H9 (cell line): ENCODE measurements around the gene TOR3A. TPM values are rescaled to one million over a fixed set of nuclear protein-coding genes. Genes with fewer than 3 reads are reported as not detected.
"Not testable (repeated sequence)": the region's sequence is repeated elsewhere in the genome, so short reads cannot be mapped to it uniquely, and the experiment has no call there.

ENCODE experiments used
- DNase-seq: peaks from one replicate; pipeline ENCODE4 v3.0.0-alpha.2; 2017
- H2AFZ ChIP-seq: one replicate; pipeline ENCODE4 v1.6.1; 2013; ENCODE audit warnings: mild to moderate bottlenecking, low read length, control low read depth, moderate library complexity
- H2AK5ac ChIP-seq: 2 replicates; pipeline ENCODE4 v1.6.1; 2013; ENCODE audit warnings: low read length, control low read depth, mixed read lengths; ENCODE audit not compliant: insufficient read length
- H2BK120ac ChIP-seq: one replicate; pipeline ENCODE4 v1.6.1; 2013; ENCODE audit warnings: low read depth, mild to moderate bottlenecking, low read length, control low read depth, inconsistent platforms; ENCODE audit not compliant: poor library complexity, severe bottlenecking
- H2BK12ac ChIP-seq: 2 replicates; pipeline ENCODE4 v1.6.1; 2013; ENCODE audit warnings: low read length, control low read depth, mixed read lengths, low read depth; ENCODE audit not compliant: insufficient read length
- H2BK15ac ChIP-seq: 2 replicates; pipeline ENCODE4 v1.6.1; 2013; ENCODE audit warnings: low read depth, low read length, control low read depth
- H2BK20ac ChIP-seq: one replicate; pipeline ENCODE4 v1.6.1; 2013; ENCODE audit warnings: low read depth, mild to moderate bottlenecking, low read length, control low read depth, inconsistent platforms; ENCODE audit not compliant: poor library complexity, severe bottlenecking
- H2BK5ac ChIP-seq: 2 replicates; pipeline ENCODE4 v1.6.1; 2013; ENCODE audit warnings: low read length, control low read depth, mixed read lengths; ENCODE audit not compliant: insufficient read length
- H3K14ac ChIP-seq: 2 replicates; pipeline ENCODE4 v1.6.1; 2013; ENCODE audit warnings: low read length, control low read depth; ENCODE audit not compliant: insufficient read depth
- H3K18ac ChIP-seq: 2 replicates; pipeline ENCODE4 v1.6.1; 2013; ENCODE audit warnings: low read depth, mild to moderate bottlenecking, mixed read lengths, low read length, control low read depth; ENCODE audit not compliant: insufficient read length
- H3K23ac ChIP-seq: 2 replicates; pipeline ENCODE4 v1.6.1; 2013; ENCODE audit warnings: low read length, control low read depth, mixed read lengths, low read depth; ENCODE audit not compliant: insufficient read length
- H3K23me2 ChIP-seq: 2 replicates; pipeline ENCODE4 v1.6.1; 2013; ENCODE audit warnings: low read depth, mild to moderate bottlenecking, mixed read lengths, low read length, control low read depth; ENCODE audit not compliant: insufficient read length, poor library complexity, severe bottlenecking
- H3K27ac ChIP-seq: 2 replicates; pipeline ENCODE4 v1.5.1; 2013; ENCODE audit warnings: low read length, control low read depth, mixed read lengths, low read depth; ENCODE audit not compliant: insufficient read length
- H3K27me3 ChIP-seq: 2 replicates; pipeline ENCODE4 v1.6.1; 2013; ENCODE audit warnings: low read length, control low read depth, inconsistent platforms; ENCODE audit not compliant: insufficient read depth
- H3K4ac ChIP-seq: 2 replicates; pipeline ENCODE4 v1.6.1; 2013; ENCODE audit warnings: low read depth, mild to moderate bottlenecking, control low read depth, inconsistent platforms, low read length, moderate library complexity
- H3K4me1 ChIP-seq: 2 replicates; pipeline ENCODE4 v1.6.1; 2013; ENCODE audit warnings: low read length, control low read depth, inconsistent platforms; ENCODE audit not compliant: insufficient read depth
- H3K4me2 ChIP-seq: 2 replicates; pipeline ENCODE4 v1.6.1; 2013; ENCODE audit warnings: low read length, control low read depth, mixed read lengths; ENCODE audit not compliant: insufficient read length, insufficient read depth
- H3K56ac ChIP-seq: 2 replicates; pipeline ENCODE4 v1.6.1; 2013; ENCODE audit warnings: low read depth, mild to moderate bottlenecking, mixed read lengths, low read length, control low read depth; ENCODE audit not compliant: insufficient read length
- H3K79me1 ChIP-seq: 2 replicates; pipeline ENCODE4 v1.6.1; 2013; ENCODE audit warnings: low read depth, mild to moderate bottlenecking, moderate library complexity, low read length, control low read depth, inconsistent platforms; ENCODE audit not compliant: insufficient read depth, poor library complexity, severe bottlenecking
- H3K79me2 ChIP-seq: 2 replicates; pipeline ENCODE4 v1.6.1; 2013; ENCODE audit warnings: low read length, control low read depth, inconsistent platforms; ENCODE audit not compliant: insufficient read depth
- H3K9ac ChIP-seq: 2 replicates; pipeline ENCODE4 v1.6.1; 2013; ENCODE audit warnings: low read length, control low read depth, mixed read lengths; ENCODE audit not compliant: insufficient read length; ENCODE audit errors: extremely low read depth
- H3K9me3 ChIP-seq: one replicate; pipeline ENCODE4 v1.6.1; 2013; ENCODE audit warnings: low read depth, low read length, inconsistent platforms; ENCODE audit not compliant: control insufficient read depth
- H3T11ph ChIP-seq: one replicate; pipeline ENCODE4 v1.6.1; 2013; ENCODE audit warnings: mild to moderate bottlenecking, low read length, control low read depth, inconsistent platforms
- H4K20me1 ChIP-seq: one replicate; pipeline ENCODE4 v1.6.1; 2013; ENCODE audit not compliant: control insufficient read depth, insufficient read length, insufficient read depth
- H4K5ac ChIP-seq: 2 replicates; pipeline ENCODE4 v1.6.1; 2013; ENCODE audit warnings: low read depth, mild to moderate bottlenecking, mixed read lengths, low read length, control low read depth; ENCODE audit not compliant: insufficient read length
- H4K8ac ChIP-seq: replicated peaks from 2 replicates; pipeline ENCODE4 v1.6.1; 2013; ENCODE audit warnings: low read length, control low read depth, mixed read lengths, low read depth; ENCODE audit not compliant: insufficient read length
- H4K91ac ChIP-seq: 2 replicates; pipeline ENCODE4 v1.6.1; 2013; ENCODE audit warnings: low read depth, mild to moderate bottlenecking, moderate library complexity, mixed read lengths, low read length, control low read depth; ENCODE audit not compliant: insufficient read length
- H3K27ac Mint-ChIP-seq, 3 experiments: 2 replicates in 2 of 3; 3 replicates in 1 of 3; pipeline ENCODE4 v1.8.0; 2020 to 2021; ENCODE audit warnings: mixed read lengths in 3 of 3, mild to moderate bottlenecking in 1 of 3, moderate library complexity in 1 of 3
- H3K27me3 Mint-ChIP-seq: 2 replicates; pipeline ENCODE4 v1.8.0; 2021; ENCODE audit warnings: low read depth, mild to moderate bottlenecking, moderate library complexity, mixed read lengths
- H3K36me3 Mint-ChIP-seq, 3 experiments: 2 replicates in 2 of 3; 3 replicates in 1 of 3; pipeline ENCODE4 v1.8.0; 2020 to 2021; ENCODE audit warnings: low read depth in 3 of 3, mixed read lengths in 3 of 3; ENCODE audit not compliant: insufficient read depth in 1 of 3
- H3K4me1 Mint-ChIP-seq, 2 experiments: 2 replicates each; pipeline ENCODE4 v1.8.0; 2020; ENCODE audit warnings: mixed read lengths in 2 of 2
- H3K4me3 Mint-ChIP-seq, 2 experiments: 2 replicates in 1 of 2; 3 replicates in 1 of 2; pipeline ENCODE4 v1.8.0; 2020 to 2021; ENCODE audit warnings: mild to moderate bottlenecking in 2 of 2, mixed read lengths in 2 of 2, moderate library complexity in 1 of 2
- H3K9me3 Mint-ChIP-seq, 2 experiments: 2 replicates in 1 of 2; 3 replicates in 1 of 2; pipeline ENCODE4 v1.8.0; 2020; ENCODE audit warnings: mild to moderate bottlenecking in 2 of 2, mixed read lengths in 2 of 2, moderate library complexity in 1 of 2
- WGBS: extraction: QIAGEN DNeasy Blood & Tissue Kit; methylation state at CpG from one replicate; pipeline ENCODE4 v1.1.7; 2013; ENCODE audit warnings: missing lambda C conversion rate, low lambda C conversion rate, mixed read lengths; ENCODE audit not compliant: insufficient read length; ENCODE audit errors: extremely low coverage; 5-methylcytosine and 5-hydroxymethylcytosine counted together
- total RNA-seq: library from RNA; stranded (reverse); gene quantifications from 2 replicates; pipeline ENCODE4 v1.2.1, GENCODE V29; 2021

The TOR3A gene
- total RNA-seq, 1 experiment from 2014 or later: 27.3 TPM

GRCh38 chr1:179040175-179040551 lies 41.7 kb upstream of the TOR3A start:
- no CpG with 5 or more reads among the region's 27 CpGs for WGBS
- not testable (repeated sequence) for H3K23me2 ChIP-seq, H2AFZ ChIP-seq, H2BK15ac ChIP-seq, H3K79me2 ChIP-seq, H3K27ac ChIP-seq, DNase-seq, H3K9me3 ChIP-seq, H3K56ac ChIP-seq, H4K8ac ChIP-seq, H2BK12ac ChIP-seq, H3K23ac ChIP-seq, H4K20me1 ChIP-seq, H3K9ac ChIP-seq, H3K4me3 Mint-ChIP-seq, H3K27me3 ChIP-seq, H3K18ac ChIP-seq, H3K79me1 ChIP-seq, H2BK120ac ChIP-seq, H3K4me2 ChIP-seq, H2BK20ac ChIP-seq, H3T11ph ChIP-seq, H3K27me3 Mint-ChIP-seq, H3K27ac Mint-ChIP-seq, H2AK5ac ChIP-seq, H2BK5ac ChIP-seq, H3K4me1 ChIP-seq, H3K4ac ChIP-seq, H4K91ac ChIP-seq, H4K5ac ChIP-seq, H3K14ac ChIP-seq
- Mint-ChIP-seq H3K9me3 (peaks cover 14 to 15% of the 10 kb centered on the region in 2 experiments; a peak in 4 of 5 replicates), H3K4me1 (peaks cover 15% of the 10 kb centered on the region in 2 experiments), H3K36me3 (peaks cover 10 to 17% (median 13%) of the 10 kb centered on the region in 3 experiments; a peak in 5 of 7 replicates)
